ENCODE results near the gene PRSS36.
"Not testable (repeated sequence)": the region's sequence is repeated elsewhere in the genome, so short reads cannot be mapped to it uniquely, and the experiment has no call there.

DNA sequence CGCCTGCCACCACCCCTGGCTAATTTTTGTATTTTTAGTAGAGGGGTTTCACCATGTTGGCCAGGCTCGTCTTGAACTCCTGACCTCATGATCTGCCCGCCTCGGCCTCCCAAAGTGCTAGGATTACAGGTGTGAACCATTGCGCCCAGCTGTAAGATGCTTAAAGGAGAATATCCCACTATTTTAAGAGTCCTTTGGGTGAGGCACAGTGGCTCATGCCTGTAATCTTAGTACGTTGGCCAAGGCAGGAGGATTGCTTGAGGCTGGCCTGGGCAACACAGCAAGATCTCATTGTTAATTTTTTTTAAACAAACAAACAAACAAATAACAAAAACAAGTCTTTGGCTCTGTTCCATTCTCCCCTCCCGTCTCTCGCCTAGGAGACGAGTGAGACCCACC, 8.8 kb downstream of the PRSS36 start:
- TF ChIP-seq, protein P1, sequence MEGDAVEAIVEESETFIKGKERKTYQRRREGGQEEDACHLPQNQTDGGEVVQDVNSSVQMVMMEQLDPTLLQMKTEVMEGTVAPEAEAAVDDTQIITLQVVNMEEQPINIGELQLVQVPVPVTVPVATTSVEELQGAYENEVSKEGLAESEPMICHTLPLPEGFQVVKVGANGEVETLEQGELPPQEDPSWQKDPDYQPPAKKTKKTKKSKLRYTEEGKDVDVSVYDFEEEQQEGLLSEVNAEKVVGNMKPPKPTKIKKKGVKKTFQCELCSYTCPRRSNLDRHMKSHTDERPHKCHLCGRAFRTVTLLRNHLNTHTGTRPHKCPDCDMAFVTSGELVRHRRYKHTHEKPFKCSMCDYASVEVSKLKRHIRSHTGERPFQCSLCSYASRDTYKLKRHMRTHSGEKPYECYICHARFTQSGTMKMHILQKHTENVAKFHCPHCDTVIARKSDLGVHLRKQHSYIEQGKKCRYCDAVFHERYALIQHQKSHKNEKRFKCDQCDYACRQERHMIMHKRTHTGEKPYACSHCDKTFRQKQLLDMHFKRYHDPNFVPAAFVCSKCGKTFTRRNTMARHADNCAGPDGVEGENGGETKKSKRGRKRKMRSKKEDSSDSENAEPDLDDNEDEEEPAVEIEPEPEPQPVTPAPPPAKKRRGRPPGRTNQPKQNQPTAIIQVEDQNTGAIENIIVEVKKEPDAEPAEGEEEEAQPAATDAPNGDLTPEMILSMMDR (IDR thresholded peaks at IDR 0.05; ENCODE audit: borderline replicate concordance, extremely low read depth, low read length, poor library complexity, severe bottlenecking): not testable (repeated sequence)
- not testable (repeated sequence) for TF ChIP-seq EZH2 (IDR thresholded peaks at IDR 0.05; ENCODE audit: borderline replicate concordance, low read depth, low read length, severe bottlenecking)

Measured in DND-41 (cell line).